NCI-H2227 (cell line): ENCODE data around the gene PPP1R12A.

Source experiments
- DNase-seq: peaks from one replicate; lab custom pipeline; 2025; ENCODE audit not compliant: unreplicated experiment; lab: John Stamatoyannopoulos, UW

Gene PPP1R12A

DNA sequence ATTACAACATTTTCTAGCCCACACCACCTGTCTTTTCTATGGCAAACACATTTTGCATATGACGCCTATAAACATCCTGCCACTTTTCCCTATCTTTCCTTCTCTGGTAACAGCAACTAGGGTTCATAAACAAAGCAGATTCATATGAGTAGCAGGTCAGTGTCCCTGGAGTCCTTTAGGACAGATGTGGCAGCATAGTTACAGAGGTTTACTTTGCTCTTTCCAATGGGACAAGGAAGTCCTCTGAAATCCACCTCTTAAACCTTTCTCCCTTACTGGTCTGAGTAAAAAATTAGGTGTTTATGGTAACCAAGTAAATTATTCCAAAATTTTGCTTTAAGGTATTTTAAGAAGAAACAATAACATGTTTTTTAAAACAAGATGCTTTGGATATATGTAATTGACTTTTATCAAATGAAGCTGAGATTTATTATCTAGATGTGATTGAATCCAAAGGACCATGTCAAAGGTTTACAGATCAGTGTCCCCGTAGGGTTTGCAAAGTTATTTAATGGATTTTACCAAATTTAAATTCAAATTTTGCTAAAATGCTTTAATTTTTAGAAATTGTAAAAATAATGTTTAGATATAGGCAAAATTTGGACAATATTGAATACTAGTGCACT lies 164.9 kb downstream of the PPP1R12A start:
- no peak for DNase-seq

DNA sequence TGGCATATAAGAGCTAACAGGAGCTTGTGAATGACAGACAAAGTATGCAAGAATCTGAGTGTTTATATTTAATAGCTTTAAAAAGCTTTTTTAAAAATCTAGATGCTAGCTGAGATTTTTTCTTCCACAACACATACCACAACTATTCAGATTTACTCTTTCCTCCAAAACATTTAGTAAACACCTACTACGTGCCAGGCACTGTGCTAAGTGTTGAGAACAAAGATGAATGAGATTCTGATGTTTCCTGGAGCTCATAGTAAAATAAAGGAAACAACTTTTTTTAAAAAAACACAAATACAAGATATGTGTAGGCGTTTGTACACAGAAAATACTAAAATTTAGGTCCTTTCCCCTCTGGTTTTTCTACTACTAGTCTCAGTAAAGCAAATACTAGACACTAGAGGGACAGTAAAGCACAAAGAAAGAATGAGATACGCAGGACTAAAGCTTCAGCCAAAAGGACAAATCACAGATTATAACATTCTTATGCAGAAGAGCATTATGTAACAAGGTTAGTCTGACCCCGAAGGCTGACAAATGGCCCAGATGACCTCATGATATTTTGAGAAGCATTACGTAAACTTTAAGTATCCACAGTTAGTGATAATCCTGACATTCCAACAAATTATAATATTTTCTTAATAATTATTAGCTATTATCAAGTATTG lies 165.6 kb downstream of the PPP1R12A start:
- DNase-seq = no peak

DNA sequence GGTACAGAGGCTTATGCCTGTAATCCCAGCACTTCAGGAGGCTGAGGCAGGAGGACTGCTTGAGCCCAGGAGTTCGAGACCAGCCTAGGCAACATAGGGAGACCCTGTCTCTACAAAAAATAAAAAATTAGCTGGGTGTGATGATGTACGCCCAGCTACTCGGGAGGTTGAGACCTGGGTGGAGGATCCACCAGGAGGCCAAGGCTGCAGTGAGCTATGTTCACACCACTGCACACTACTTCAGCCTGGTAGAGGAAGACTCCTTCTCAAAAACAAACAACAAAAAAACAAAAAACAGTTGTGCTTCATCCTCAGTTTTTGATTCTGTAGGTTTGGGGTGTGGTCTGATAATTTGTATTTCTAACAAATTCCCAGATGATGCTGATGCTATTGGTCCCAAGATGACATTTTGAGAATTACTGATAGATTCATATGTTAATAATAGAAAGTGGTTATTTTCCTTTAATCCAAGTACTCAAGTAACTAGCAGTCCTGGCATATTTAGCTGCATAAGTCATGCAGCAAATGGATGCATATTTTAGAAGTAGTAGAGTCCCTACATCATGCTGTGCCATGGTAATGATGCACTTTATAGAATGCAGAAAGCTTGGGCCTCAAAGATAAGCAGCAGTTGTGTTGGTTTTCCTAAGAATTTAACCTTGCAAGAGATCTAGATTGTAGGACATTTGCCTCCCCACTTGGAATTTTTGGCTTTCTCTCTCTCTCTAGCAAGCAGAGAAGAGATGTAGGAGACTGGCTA lies 168.0 kb downstream of the PPP1R12A start:
- no peak for DNase-seq

DNA sequence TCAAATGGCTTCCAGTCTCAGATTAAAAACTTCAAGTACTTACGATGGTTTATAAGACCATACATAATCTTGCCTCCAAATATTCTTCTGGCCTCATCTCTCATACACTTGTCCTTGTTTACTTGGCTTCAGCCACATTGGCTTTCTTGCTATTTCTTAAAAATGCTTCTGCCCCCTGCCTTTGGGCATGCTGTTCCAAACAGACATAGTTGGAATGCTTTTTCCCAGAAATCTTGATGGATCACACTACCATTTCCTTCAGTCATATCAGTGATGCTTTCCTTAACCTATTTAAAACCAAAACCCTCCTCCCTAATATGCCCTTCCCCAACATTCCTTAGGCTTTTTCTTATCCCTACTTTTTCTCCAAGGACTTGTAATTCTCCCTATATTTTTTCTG lies 169.7 kb downstream of the PPP1R12A start:
- DNase-seq = no peak

DNA sequence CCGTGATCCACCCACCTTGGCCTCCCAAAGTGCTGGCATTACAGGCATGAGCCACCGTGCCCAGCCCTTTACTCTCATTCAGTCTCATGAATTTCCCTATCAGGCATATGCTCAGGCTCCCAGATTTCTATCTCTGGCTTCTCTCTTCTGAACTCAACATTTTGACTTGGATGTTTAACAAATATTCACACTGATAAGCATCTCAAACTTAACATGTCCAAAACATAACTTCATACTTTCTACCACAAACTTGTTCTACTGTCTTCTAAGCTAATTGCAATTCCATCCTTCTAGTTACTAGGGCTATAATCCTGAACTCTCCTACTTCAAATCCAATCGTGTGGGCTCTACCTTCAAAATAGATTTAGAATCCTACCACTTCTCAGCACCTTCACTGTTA lies 170.3 kb downstream of the PPP1R12A start:
- DNase-seq = no peak

DNA sequence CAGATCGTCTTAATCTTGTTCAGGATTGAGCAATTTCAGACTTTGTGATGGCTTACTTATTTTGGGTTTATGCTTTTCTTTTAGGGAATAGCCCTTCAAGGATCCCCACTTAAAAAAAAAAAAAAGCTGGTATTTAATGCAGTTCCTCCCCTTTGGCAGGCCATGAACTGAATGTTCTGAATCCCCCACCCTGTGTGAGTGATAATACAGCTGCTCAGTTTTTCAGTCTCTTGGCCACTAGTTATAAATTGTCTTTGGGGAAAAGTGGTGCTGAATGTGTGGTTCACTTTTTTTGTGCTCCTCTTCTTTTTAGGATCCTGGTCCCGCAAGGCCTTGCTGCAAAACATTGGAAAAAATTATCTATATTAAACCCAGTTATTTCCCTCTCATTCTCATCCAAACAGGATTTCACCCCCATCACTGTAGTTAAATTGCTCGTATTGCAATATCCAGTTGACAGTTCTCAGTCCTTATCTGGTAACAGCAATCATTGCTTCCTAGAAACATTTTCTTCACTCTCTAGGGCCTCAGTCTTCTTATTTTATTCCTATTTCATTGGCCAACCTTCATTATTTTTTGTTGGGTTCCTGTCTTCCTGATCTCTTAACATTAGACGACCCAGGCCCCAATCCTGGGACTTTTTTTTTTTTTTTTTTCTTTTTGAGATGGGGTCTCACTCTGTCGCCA lies 171.0 kb downstream of the PPP1R12A start:
- no peak for DNase-seq

DNA sequence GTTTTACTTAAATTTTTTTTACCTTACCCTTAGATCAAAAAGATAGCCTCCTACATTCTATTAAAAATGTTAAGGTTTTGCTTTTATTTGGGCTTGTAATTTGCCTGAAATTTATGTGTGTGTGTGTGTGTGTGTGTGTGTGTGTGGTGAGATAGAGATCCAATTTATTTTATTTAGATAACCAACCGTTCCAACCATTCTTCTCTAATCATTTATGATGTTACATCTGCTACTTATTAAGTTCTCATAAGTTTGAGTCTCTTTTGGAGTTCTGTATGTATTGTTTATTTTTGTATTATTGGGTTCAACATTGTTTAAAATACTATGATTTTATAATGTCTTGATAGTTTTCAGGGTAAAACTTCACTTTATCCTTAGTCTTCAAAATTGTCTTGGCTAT lies 173.6 kb downstream of the PPP1R12A start:
- DNase-seq = no peak

DNA sequence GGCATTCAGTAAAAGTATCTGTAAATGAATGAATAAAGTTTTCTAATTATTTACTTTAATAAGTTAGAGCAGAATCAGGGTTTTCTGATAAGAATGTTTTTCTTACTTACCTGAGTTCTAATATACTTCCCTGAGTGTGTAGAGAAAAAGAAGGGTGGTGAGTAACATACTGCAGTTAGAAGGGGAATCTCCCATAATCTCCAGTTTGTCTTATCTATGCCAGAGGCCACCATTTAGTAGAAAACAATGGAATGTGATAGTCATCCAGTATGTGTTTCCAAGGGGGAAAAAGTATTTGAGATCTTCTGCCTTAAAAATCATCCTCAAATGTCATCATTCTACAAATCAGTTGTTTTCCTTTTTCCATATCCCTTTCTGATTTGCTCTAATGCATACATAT lies 187.6 kb downstream of the PPP1R12A start:
- no peak for DNase-seq

DNA sequence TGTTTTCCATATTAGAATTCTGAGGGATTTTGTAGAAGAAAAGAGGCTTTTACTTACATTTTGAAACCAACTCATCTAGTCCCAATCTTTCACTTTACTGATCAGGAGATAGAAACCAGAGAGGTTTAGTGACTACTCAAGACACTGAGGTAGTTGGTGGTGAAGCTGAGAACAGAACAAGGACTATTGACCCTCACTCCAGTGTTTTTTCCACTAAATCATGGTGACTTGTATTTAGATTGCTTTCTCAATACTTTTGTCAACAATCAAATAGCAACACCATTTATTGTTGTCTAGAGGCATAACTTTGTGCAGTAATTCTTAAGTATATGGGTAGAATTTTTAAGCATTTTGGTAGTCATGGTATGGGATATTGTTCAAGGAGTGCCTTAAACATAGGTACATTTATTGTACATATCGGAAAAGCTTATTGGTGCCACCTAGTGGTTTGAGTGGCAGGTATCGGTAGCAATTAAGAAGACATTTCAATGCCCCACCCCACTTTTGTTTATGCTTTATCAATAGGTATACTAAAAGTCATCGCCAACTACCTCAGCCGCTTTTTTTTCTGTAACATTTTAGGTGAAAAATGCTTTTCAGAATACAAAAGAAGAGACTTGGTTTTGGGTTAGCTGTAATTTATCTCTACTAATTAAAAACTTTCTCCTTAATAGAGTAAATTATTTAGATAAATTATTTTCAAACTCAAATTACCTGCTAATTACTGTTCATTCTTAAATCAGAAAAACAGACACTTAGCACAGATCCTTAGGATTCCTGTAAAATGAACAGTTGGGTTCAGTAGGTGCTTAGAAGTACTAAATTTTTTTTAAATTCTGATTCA lies 196.8 kb downstream of the PPP1R12A start:
- peak; percentile 75 for DNase-seq

DNA sequence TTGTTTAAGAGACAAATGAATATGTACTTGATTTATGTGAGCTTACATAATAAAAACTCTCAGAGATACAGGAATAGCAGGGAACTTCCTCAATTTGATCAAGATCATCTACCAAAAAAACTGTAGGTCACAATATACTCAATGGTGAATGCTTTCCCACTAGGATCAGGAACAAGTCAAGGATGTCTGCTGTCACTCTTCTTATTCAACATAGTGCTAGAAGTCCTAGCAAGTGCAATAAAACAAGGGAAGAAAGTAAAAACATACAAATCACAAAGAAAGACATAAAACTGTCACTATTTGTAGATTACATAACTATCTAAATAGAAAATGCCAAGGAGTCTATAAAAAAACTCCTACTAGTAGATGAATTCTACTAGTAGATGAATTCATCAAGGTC lies 202.3 kb downstream of the PPP1R12A start:
- DNase-seq = no peak

DNA sequence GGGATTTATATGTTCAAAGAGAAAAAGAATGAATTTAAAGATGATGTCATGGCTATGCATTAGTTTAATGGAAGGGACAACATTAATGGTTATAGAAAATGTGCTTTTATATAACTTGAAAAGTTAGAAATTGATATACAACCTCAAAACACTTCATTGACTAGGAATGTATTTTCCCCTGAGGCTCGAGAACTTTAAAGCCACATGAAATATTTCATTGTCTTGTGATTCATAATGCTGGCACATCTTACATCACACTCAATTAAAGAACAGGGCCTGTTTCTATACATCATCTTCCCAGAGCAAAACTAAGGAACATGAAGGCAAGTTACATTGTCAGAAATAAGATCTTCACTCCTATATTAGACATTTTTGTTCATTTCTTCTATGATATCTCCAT lies 208.9 kb downstream of the PPP1R12A start:
- DNase-seq = no peak
